PC-9 (cell line): ENCODE results near the gene UVRAG. TPM values are rescaled to one million over a fixed set of nuclear protein-coding genes. Genes with fewer than 3 reads are reported as not detected.

ENCODE experiments used
- BruUV-seq: library from RNA; stranded (reverse); fragments of 400-500 nt; replicated peaks from 2 replicates; lab custom pipeline; 2021; lab: Mats Ljungman, UMichigan
- CTCF ChIA-PET: fragments of 300-600 bp; sonication (Branson Sonifier 250); formaldehyde crosslinking; loops from one replicate; lab custom pipeline; 2022; ENCODE audit warnings: antibody characterized with exemption; lab: Charles Lee
- POLR2A ChIA-PET: fragments of 300-600 bp; sonication (Branson Sonifier 250); formaldehyde crosslinking; loops from one replicate; lab custom pipeline; 2022; ENCODE audit warnings: antibody characterized with exemption; ENCODE audit not compliant: unreplicated experiment; lab: Charles Lee
- DNase-seq, 2 experiments: peaks; one replicate each; pipeline versions ENCODE4 v3.0.0 to v3.0.0-alpha.2; 2015 to 2022; ENCODE audit warnings: mixed read lengths in 1 of 2
- H2AFZ ChIP-seq: fragments of 200-600 bp; sonication (generic); 2 replicates; pipeline ENCODE4 v1.8.1; 2017; ENCODE audit warnings: antibody characterized with exemption
- H3F3A ChIP-seq: fragments of 200-600 bp; sonication (generic); 2 replicates; pipeline ENCODE4 v1.8.1; 2017; ENCODE audit warnings: antibody characterized with exemption, mild to moderate bottlenecking, low read depth; ENCODE audit not compliant: insufficient read depth
- H3K27ac ChIP-seq: fragments of 200-600 bp; sonication (generic); 2 replicates; pipeline ENCODE4 v1.6.1; 2016; ENCODE audit warnings: mixed run types
- H3K27me3 ChIP-seq: fragments of 200-600 bp; sonication (generic); 2 replicates; pipeline ENCODE4 v1.6.1; 2016; ENCODE audit warnings: low read depth, mixed run types; ENCODE audit not compliant: insufficient read depth
- H3K36me3 ChIP-seq: fragments of 200-600 bp; sonication (generic); 2 replicates; pipeline ENCODE4 v1.6.1; 2016; ENCODE audit warnings: low read depth, mixed run types
- H3K4me1 ChIP-seq: fragments of 200-600 bp; sonication (generic); replicated peaks from 2 replicates; pipeline ENCODE4 v1.6.1; 2016; ENCODE audit warnings: mixed run types; ENCODE audit not compliant: insufficient read depth
- H3K4me2 ChIP-seq: fragments of 200-600 bp; sonication (generic); 2 replicates; pipeline ENCODE4 v1.6.1; 2017; ENCODE audit warnings: mixed run types
- H3K4me3 ChIP-seq: fragments of 200-600 bp; sonication (generic); 2 replicates; pipeline ENCODE4 v1.6.1; 2016; ENCODE audit warnings: mixed run types
- H3K79me2 ChIP-seq: fragments of 200-600 bp; sonication (generic); 2 replicates; pipeline ENCODE4 v1.6.1; 2017; ENCODE audit warnings: low read depth, mixed run types
- H3K9me2 ChIP-seq: fragments of 200-600 bp; sonication (generic); 2 replicates; pipeline ENCODE4 v1.8.1; 2017; ENCODE audit warnings: mild to moderate bottlenecking; ENCODE audit not compliant: insufficient read depth
- H3K9me3 ChIP-seq: fragments of 200-600 bp; sonication (generic); 2 replicates; pipeline ENCODE4 v1.8.1; 2016; ENCODE audit warnings: low read depth; ENCODE audit not compliant: insufficient read depth
- H4K20me1 ChIP-seq: fragments of 200-600 bp; sonication (generic); 2 replicates; pipeline ENCODE4 v1.8.1; 2017; ENCODE audit not compliant: insufficient read depth
- CTCF ChIP-seq: fragments of 200-600 bp; sonication (generic); conservative IDR thresholded peaks from 2 replicates; pipeline ENCODE4 v1.6.1; 2017; ENCODE audit warnings: mixed run types, antibody characterized with exemption, mild to moderate bottlenecking, moderate library complexity
- EZH2 ChIP-seq: fragments of 200-600 bp; sonication (generic); IDR thresholded peaks from 2 replicates; pipeline ENCODE4 v1.8.0; 2017; ENCODE audit warnings: antibody characterized with exemption, low read depth
- intact Hi-C: fragments of 100-400 bp; cut with micrococcal nuclease; formaldehyde crosslinking; loops from one replicate; pipeline ENCODE4 v1.10.0; 2022; ENCODE audit not compliant: unreplicated experiment
- total RNA-seq: library from RNA; stranded (reverse); gene quantifications from 2 replicates; pipeline ENCODE4 v1.2.3, GENCODE V29; 2021

The UVRAG gene
- total RNA-seq, 1 experiment from 2014 or later = 20.4 TPM

DNA sequence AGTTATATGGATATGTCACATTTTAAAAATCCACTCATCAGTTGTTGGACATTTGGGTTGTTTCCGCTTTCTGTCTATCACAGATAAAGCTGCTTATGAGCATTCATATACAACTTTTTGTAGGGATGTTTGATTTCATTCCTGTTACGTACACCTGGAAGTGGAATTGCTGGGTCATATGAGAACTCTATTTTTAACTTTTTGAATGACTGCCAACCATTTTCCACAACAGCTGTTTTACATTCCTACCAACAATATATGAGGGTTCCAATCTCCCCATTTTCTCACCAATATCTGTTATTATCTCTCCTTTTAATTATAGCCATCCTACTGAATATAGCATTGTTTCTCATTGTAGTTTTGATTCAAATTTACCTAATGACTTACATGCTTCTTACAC, 172.0 kb downstream of the UVRAG start:
- no peak overlapping the region for H2AFZ ChIP-seq
- no peaks in the 10 kb centered on the region for H3K27me3 ChIP-seq
- TF ChIP-seq EZH2 = no peak
- no peak for TF ChIP-seq CTCF
- no peak overlapping the region for H3K4me2 ChIP-seq
- no peaks in the 10 kb centered on the region for H3K9me2 ChIP-seq
- H3K4me3 ChIP-seq = no peak overlapping the region
- no peaks in the 10 kb centered on the region for H3K4me1 ChIP-seq
- no peak for DNase-seq
- BruUV-seq = no TSS peak
- H4K20me1 ChIP-seq = no peaks in the 10 kb centered on the region
- ChIA-PET CTCF (no interaction called here), POLR2A (no interaction called here)
- no peaks in the 10 kb centered on the region for H3K9me3 ChIP-seq
- H3K79me2 ChIP-seq = no peaks in the 10 kb centered on the region
- intact Hi-C loops = no loop called here
- 0 out of 2 replicates have a peak, but pooled peaks cover 3% of the 10 kb centered on the region for H3F3A ChIP-seq
- H3K27ac ChIP-seq = no peak overlapping the region
- H3K36me3 ChIP-seq = peaks cover 8% of the 10 kb centered on the region; the same call in 1 of the 2 replicates

GRCh38 chr11:75993126-75993525, 178.1 kb downstream of the UVRAG start:
- TF ChIP-seq EZH2 (no peak), CTCF (no peak)
- no peaks in the 10 kb centered on the region for H3K27me3 ChIP-seq
- no peak overlapping the region for H3K4me2 ChIP-seq
- no peaks in the 10 kb centered on the region for H3K9me2 ChIP-seq
- no peak overlapping the region for H3K27ac ChIP-seq
- H4K20me1 ChIP-seq = no peaks in the 10 kb centered on the region
- H3K36me3 ChIP-seq = no peaks in the 10 kb centered on the region
- no TSS peak for BruUV-seq
- H3K79me2 ChIP-seq = no peaks in the 10 kb centered on the region
- no peaks in the 10 kb centered on the region for H3K4me1 ChIP-seq
- H3K4me3 ChIP-seq = no peak overlapping the region
- CTCF ChIA-PET = no interaction called here
- H3F3A ChIP-seq = no peaks in the 10 kb centered on the region
- DNase-seq = no peak
- POLR2A ChIA-PET = no interaction called here
- intact Hi-C loops = no loop called here
- H3K9me3 ChIP-seq = no peaks in the 10 kb centered on the region
- H2AFZ ChIP-seq = no peak overlapping the region

DNA sequence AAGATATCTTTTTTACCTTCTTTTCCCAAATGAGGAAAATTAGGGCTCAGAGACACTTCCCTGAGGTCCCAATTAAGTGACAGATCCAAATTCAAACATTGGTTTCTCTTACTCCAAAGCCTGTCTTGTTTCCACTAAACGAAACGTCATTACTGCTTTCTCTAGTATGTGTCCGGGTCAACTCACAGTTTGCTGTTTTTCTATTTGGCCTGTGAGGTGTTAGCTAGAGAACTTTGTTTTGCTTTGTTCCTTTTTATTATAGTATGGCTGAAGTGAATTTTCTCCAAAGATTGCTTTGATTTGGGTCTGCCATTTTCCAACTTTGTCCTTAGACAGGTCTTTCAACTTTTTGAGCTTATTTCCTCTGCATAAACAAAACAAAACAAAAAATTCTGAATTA, 179.6 kb downstream of the UVRAG start:
- no peak overlapping the region for H2AFZ ChIP-seq
- H3K27me3 ChIP-seq = no peaks in the 10 kb centered on the region
- intact Hi-C loops = no loop called here
- ChIA-PET CTCF (no interaction called here), POLR2A (no interaction called here)
- no peaks in the 10 kb centered on the region for H3K9me2 ChIP-seq
- no peaks in the 10 kb centered on the region for H3K79me2 ChIP-seq
- H3K4me3 ChIP-seq = no peak overlapping the region
- H3K4me2 ChIP-seq = no peak overlapping the region
- no TSS peak for BruUV-seq
- H4K20me1 ChIP-seq = no peaks in the 10 kb centered on the region
- no peak for TF ChIP-seq CTCF
- no peak for TF ChIP-seq EZH2
- H3F3A ChIP-seq = no peaks in the 10 kb centered on the region
- DNase-seq = no peak
- no peaks in the 10 kb centered on the region for H3K9me3 ChIP-seq
- H3K4me1 ChIP-seq = no peaks in the 10 kb centered on the region
- no peaks in the 10 kb centered on the region for H3K36me3 ChIP-seq
- no peak overlapping the region for H3K27ac ChIP-seq
